Fibroblast of mammary gland (primary cell): Measurements from ENCODE around the gene RYR2.
"Not testable (repeated sequence)": the region's sequence is repeated elsewhere in the genome, so short reads cannot be mapped to it uniquely, and the experiment has no call there.

Source experiments
- DNase-seq: peaks from one replicate; pipeline ENCODE4 v3.0.0-alpha.2; 2010; ENCODE audit warnings: low read depth
- H3K4me3 ChIP-seq: 2 replicates; pipeline ENCODE4 v1.5.1; 2011; ENCODE audit warnings: low read depth, mild to moderate bottlenecking, low read length, moderate library complexity; ENCODE audit not compliant: control insufficient read depth
- TF ChIP-seq, protein P1 (sequence below): conservative IDR thresholded peaks from 2 replicates; pipeline ENCODE4 v1.5.1; 2011; ENCODE audit warnings: low read depth, low read length, inconsistent platforms; ENCODE audit not compliant: control insufficient read depth, insufficient read depth

Gene RYR2

DNA sequence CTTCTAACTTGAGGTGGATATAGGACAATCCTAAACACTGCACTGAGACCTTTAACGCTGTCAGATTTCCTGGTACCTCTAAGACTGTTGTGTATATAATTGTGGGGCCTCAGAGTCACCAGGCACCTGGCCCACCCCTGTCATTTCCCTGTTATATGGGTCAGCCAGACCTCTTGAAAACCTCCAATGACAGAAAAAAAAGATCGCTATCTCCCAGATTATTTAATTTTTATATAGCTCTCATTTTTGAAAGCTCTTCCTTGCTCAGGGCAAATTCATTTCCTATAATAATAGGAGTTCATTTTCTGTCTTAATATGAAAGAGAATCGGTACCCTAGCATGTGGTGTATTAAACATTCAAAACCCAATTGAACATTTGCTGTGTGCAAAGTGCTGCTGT is 792.1 kb downstream of the RYR2 start:
- TF ChIP-seq, protein P1, sequence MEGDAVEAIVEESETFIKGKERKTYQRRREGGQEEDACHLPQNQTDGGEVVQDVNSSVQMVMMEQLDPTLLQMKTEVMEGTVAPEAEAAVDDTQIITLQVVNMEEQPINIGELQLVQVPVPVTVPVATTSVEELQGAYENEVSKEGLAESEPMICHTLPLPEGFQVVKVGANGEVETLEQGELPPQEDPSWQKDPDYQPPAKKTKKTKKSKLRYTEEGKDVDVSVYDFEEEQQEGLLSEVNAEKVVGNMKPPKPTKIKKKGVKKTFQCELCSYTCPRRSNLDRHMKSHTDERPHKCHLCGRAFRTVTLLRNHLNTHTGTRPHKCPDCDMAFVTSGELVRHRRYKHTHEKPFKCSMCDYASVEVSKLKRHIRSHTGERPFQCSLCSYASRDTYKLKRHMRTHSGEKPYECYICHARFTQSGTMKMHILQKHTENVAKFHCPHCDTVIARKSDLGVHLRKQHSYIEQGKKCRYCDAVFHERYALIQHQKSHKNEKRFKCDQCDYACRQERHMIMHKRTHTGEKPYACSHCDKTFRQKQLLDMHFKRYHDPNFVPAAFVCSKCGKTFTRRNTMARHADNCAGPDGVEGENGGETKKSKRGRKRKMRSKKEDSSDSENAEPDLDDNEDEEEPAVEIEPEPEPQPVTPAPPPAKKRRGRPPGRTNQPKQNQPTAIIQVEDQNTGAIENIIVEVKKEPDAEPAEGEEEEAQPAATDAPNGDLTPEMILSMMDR: no peak
- no peak for DNase-seq
- no peak overlapping the region for H3K4me3 ChIP-seq

DNA sequence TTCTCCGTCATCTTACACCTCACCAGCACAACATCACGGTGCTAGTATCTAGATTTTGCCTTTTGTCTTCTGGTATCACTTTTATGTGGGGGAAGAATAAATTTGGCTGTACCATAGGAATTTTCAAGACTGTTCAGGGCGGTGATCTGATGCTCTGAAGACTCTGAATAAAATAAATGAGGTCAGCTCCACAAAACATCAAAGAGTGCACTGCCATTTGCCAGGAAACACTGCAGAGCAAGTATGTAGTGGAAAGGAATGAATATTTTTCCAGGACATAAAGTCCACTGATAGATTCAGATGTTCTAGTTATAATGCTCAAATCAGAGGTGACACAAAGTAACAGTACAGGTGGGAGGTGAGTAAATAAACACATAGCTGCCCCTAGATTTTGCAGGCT is 792.5 kb downstream of the RYR2 start:
- no peak overlapping the region for H3K4me3 ChIP-seq
- TF ChIP-seq, protein P1: no peak
- DNase-seq: no peak

DNA sequence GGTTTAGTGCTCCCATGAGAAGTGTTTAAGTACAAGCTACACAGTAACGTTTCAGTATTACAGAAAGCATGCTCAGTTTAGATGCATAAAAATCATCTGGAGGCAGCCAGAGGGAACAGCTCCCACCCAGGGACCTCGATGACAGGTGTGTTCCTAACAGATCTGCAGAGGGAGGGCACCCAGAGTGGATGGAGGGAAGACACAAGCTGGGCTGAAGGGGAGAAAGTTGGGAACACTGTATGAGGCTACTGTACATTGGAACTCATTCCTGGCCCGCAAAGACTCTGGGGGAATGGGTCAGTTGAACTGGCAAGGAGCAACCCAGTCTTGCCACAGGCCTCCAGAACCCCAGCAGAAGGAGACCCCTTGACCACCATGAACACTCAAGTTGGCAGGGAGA is 796.3 kb downstream of the RYR2 start:
- no peak for DNase-seq
- H3K4me3 ChIP-seq: no peak overlapping the region
- TF ChIP-seq, protein P1: no peak

DNA sequence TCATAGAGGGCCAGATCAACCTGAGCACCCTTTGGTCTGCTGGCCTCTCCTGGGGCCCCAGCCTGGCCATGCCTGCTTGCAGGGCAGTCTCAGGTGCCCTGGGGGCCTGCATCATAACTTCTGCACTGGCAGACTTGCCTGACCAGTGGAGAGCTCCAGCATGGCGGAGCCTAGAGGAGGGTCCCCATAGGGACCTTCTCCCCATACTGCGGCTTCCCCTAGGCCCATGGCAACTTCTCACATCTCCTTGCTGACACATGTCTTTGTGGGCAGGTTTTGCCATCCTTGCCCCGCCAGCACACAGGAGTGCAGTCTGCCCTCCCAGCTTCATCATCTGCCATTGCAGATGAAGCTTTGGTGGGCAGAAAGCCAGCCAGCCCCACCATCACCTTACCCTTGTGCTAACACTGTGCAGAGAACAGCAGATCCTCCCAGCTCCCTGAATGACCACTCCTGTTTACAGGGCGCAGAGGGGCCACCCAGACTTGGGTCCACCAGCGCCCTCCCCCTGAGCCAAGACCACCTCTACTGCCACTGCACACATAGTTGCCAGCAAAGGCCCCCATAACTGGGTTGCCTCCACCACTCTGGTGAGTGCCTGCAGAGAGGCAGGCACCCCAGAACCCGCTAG is 797.0 kb downstream of the RYR2 start:
- H3K4me3 ChIP-seq: no peak overlapping the region
- DNase-seq: no peak
- TF ChIP-seq, protein P1: no peak

DNA sequence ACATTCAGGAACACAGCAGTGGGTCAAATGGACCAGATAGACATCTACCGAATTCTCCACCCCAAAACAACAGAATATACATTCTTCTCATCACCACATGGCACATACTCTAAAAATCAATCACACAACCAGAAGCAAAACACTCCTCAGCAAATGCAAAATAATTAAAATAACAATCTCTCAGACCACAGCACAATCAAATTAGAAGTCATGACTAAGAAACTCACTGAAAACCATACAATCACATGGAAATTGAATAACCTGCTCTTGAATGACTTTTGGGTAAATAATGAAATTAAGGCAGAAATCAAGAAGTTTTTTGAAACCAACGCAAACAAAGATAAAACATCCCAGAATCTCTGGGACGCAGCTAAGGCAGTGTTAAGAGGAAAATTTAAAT is 799.5 kb downstream of the RYR2 start:
- TF ChIP-seq, protein P1: no peak
- no peak overlapping the region for H3K4me3 ChIP-seq

DNA sequence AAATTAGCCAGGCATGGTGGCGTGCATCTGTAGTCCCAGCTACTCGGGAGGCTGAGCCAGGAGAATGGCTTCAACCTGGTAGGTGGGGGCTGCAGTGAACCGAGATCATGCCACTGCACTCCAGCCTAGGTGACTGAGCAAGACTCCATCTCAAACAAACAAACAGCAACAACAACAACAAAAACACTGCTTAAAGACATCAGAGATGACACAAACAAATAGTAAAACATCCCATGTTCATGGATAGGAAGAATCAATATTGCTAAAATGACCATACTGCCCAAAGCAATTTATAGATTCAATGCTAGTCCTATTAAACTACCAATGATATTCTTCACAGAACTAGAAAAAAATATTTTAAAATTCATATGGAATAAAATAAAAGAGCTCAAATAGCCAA is 801.5 kb downstream of the RYR2 start:
- not testable (repeated sequence) for H3K4me3 ChIP-seq, DNase-seq

More for the DNA sequence above, 799.5 kb downstream of the RYR2 start:
- DNase-seq: no peak

DNA sequence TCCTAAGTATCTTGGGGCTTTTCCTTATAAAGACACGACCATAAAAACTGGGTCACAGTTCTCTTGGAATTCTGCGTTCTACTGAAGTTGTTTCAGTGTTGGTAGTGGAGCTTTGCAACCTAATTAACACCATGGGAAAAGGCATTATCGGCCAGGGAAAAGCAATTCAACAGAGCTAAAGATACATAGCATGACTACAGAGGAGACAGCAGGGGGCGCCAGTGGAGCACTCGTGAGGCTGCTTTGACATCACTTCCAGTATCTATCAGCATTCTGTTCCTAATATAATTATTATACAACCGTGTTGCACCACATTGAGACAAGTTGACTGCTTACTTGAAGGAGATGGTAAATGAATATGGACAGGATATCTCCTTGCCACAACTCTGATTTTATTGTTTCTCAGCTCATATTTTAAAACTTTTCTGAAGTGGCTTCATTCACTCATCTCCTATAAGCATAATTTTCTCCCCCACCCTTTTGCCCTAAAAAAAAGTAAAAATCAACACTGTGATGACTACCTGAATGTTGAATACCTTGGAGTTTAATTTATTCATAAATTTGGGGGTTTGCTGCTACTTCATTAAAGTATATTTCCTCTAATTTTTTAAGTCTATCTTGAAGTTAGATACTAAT is 809.3 kb downstream of the RYR2 start:
- peak; percentile 61 for DNase-seq

More for the DNA sequence above, 809.3 kb downstream of the RYR2 start:
- TF ChIP-seq, protein P1: peak; percentile 76
- no peak overlapping the region for H3K4me3 ChIP-seq
